Nephron progenitor cell (in vitro differentiated cells): Measurements from ENCODE around the gene RASSF1.
A peak's percentile ranks its signal among the peaks of the same experiment; 100 is the strongest.

ENCODE experiments used
- DNase-seq: peaks from one replicate; pipeline ENCODE4 v3.0.0; 2021
- H3K27ac Mint-ChIP-seq: 2 replicates; pipeline ENCODE4 v1.8.0; 2021; ENCODE audit warnings: mild to moderate bottlenecking, moderate library complexity, mixed read lengths
- H3K27me3 Mint-ChIP-seq: 2 replicates; pipeline ENCODE4 v1.8.0; 2021; ENCODE audit warnings: mild to moderate bottlenecking, low read depth, mixed read lengths; ENCODE audit not compliant: poor library complexity
- H3K36me3 Mint-ChIP-seq: 2 replicates; pipeline ENCODE4 v1.8.0; 2021; ENCODE audit warnings: low read depth, mixed read lengths
- H3K4me1 Mint-ChIP-seq: 2 replicates; pipeline ENCODE4 v1.8.0; 2021; ENCODE audit warnings: mixed read lengths
- H3K4me3 Mint-ChIP-seq: 2 replicates; pipeline ENCODE4 v1.8.0; 2021; ENCODE audit warnings: mild to moderate bottlenecking, moderate library complexity, mixed read lengths
- H3K9me3 Mint-ChIP-seq: 2 replicates; pipeline ENCODE4 v1.8.0; 2021; ENCODE audit warnings: mild to moderate bottlenecking, moderate library complexity, mixed read lengths
- TF ChIP-seq, protein P1 (sequence below): fragments of 200-600 bp; sonication (generic); IDR thresholded peaks from 2 replicates; pipeline ENCODE4 v1.5.0; 2021; ENCODE audit warnings: antibody characterized with exemption

The RASSF1 gene

GRCh38 chr3:50298836-50299637 is 41.6 kb downstream of the RASSF1 start, which contains the start of the genes HYAL3 and NAA80:
HYAL3 (minus strand) TSS chr3:50299405; CDS start chr3:50295602, 3,803 bp downstream.
NAA80 (minus strand) TSS chr3:50299405; CDS start chr3:50297463, 1,942 bp downstream.
- peak; percentile 99 for DNase-seq
- Mint-ChIP-seq H3K4me1 (peaks cover 29% of the 10 kb centered on the region), H3K27me3 (peaks cover 5% of the 10 kb centered on the region)

GRCh38 chr3:50297896-50298725 is 42.5 kb downstream of the RASSF1 start:
- no peak overlapping the region for H3K27ac Mint-ChIP-seq
- peaks cover 5% of the 10 kb centered on the region for H3K27me3 Mint-ChIP-seq
- H3K4me1 Mint-ChIP-seq = peaks cover 27% of the 10 kb centered on the region

More at GRCh38 chr3:50298836-50299637, 41.6 kb downstream of the RASSF1 start, which contains the start of the genes HYAL3 and NAA80:
- TF ChIP-seq, protein P1, sequence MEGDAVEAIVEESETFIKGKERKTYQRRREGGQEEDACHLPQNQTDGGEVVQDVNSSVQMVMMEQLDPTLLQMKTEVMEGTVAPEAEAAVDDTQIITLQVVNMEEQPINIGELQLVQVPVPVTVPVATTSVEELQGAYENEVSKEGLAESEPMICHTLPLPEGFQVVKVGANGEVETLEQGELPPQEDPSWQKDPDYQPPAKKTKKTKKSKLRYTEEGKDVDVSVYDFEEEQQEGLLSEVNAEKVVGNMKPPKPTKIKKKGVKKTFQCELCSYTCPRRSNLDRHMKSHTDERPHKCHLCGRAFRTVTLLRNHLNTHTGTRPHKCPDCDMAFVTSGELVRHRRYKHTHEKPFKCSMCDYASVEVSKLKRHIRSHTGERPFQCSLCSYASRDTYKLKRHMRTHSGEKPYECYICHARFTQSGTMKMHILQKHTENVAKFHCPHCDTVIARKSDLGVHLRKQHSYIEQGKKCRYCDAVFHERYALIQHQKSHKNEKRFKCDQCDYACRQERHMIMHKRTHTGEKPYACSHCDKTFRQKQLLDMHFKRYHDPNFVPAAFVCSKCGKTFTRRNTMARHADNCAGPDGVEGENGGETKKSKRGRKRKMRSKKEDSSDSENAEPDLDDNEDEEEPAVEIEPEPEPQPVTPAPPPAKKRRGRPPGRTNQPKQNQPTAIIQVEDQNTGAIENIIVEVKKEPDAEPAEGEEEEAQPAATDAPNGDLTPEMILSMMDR = peak; percentile 26
- Mint-ChIP-seq H3K27ac (peak within 1 kb of the TSS; percentile 95), H3K4me3 (peak within 1 kb of the TSS; percentile 96), H3K36me3 (no peaks in the 10 kb centered on the region), H3K9me3 (no peaks in the 10 kb centered on the region)

GRCh38 chr3:50297384-50297775 is 43.3 kb downstream of the RASSF1 start:
- TF ChIP-seq, protein P1 = no peak
- H3K4me1 Mint-ChIP-seq = peaks cover 28% of the 10 kb centered on the region
- no peaks in the 10 kb centered on the region for H3K36me3 Mint-ChIP-seq
- H3K27me3 Mint-ChIP-seq = peaks cover 5% of the 10 kb centered on the region
- DNase-seq = no peak
- H3K4me3 Mint-ChIP-seq = no peak overlapping the region
- no peak overlapping the region for H3K27ac Mint-ChIP-seq
- H3K9me3 Mint-ChIP-seq = no peaks in the 10 kb centered on the region

More at GRCh38 chr3:50297896-50298725, 42.5 kb downstream of the RASSF1 start:
- TF ChIP-seq, protein P1 = no peak
- no peaks in the 10 kb centered on the region for H3K36me3 Mint-ChIP-seq
- H3K4me3 Mint-ChIP-seq = peak overlapping the region; percentile 96
- DNase-seq = no peak
- H3K9me3 Mint-ChIP-seq = no peaks in the 10 kb centered on the region

- Mint-ChIP-seq H3K27ac (no peak overlapping the region), H3K27me3 (peaks cover 5% of the 10 kb centered on the region), H3K4me3 (no peak overlapping the region), H3K9me3 (no peaks in the 10 kb centered on the region), H3K4me1 (peaks cover 26% of the 10 kb centered on the region), H3K36me3 (no peaks in the 10 kb centered on the region)
- no peak for DNase-seq
- TF ChIP-seq, protein P1 = no peak
These were observed 43.8 kb downstream of the RASSF1 start for GRCh38 chr3:50296721-50297383.

DNA sequence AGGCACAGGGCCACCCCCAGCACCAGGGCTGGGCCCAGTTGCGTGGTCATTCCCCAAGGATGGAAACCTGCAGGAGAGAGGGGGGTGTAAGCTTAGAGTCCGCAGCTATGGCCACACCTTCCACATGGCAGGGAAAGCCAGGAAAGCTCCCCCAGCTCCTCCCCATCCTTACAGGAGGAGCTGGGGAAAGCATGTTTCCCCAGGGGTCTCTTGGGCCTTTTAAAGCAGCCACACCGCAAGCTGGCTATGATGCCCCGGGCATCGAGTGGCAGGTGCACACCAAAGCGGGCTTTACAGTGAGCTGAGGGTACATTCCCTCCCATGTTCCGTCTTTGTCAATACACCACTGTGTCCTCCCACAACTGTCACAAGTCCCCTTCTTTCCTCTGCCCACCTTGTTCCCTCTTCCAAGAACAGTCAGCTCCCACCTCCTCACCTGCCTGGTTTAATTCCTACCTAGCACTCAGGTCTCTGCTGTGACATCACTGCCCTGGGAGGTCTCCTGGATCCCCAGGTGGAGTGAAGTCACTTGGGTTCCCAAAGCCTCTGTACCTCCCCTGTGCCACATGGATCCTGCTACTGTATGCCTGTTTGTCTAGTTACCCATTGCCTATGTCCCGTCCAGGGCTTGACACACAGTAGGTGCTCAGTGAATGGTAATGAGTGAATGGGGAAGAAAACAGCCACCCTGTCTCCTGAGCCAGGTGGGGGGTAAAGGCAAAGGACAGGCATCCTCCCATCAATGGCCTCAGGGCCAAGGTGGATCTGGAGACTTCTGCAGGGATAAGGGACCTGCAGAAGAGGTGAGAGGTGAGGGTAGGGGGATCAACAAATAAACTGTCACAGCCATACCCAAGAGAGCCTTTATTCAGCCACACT is 44.8 kb downstream of the RASSF1 start:
- H3K27ac Mint-ChIP-seq = peak overlapping the region; percentile 17
- TF ChIP-seq, protein P1 = no peak
- DNase-seq = no peak
- no peaks in the 10 kb centered on the region for H3K36me3 Mint-ChIP-seq
- no peak overlapping the region for H3K4me3 Mint-ChIP-seq
- H3K27me3 Mint-ChIP-seq = peaks cover 5% of the 10 kb centered on the region
- peaks cover 33% of the 10 kb centered on the region for H3K4me1 Mint-ChIP-seq
- no peaks in the 10 kb centered on the region for H3K9me3 Mint-ChIP-seq
